HG03097 (cell line): Measurements from ENCODE around the gene STEAP4.
A peak's percentile ranks its signal among the peaks of the same experiment; 100 is the strongest.
"Not testable (repeated sequence)": the region's sequence is repeated elsewhere in the genome, so short reads cannot be mapped to it uniquely, and the experiment has no call there.

Source experiments
- ATAC-seq: cut with Tn5 transposase; IDR thresholded peaks from one replicate; pipeline ENCODE4 v1.9.1; 2021; ENCODE audit not compliant: unreplicated experiment, low FRiP score

STEAP4 gene

GRCh38 chr7:88274856-88275255, 31.8 kb downstream of the STEAP4 start:
- not testable (repeated sequence) for ATAC-seq

- no peak for ATAC-seq
Measured at GRCh38 chr7:88269586-88269985, 37.1 kb downstream of the STEAP4 start.

- no peak for ATAC-seq
Measured at GRCh38 chr7:88268858-88269257, 37.8 kb downstream of the STEAP4 start.

GRCh38 chr7:88268051-88268450, 38.6 kb downstream of the STEAP4 start:
- ATAC-seq: no peak

- no peak for ATAC-seq
Measured at GRCh38 chr7:88267421-88267820, 39.3 kb downstream of the STEAP4 start.

- ATAC-seq: not testable (repeated sequence)
Measured at GRCh38 chr7:88264987-88265386, 41.7 kb downstream of the STEAP4 start.

GRCh38 chr7:88262562-88262961, 44.1 kb downstream of the STEAP4 start:
- ATAC-seq: no peak

- ATAC-seq: no peak
Measured at GRCh38 chr7:88260719-88261118, 46.0 kb downstream of the STEAP4 start.

- ATAC-seq: no peak
Measured at GRCh38 chr7:88259656-88260380, 46.9 kb downstream of the STEAP4 start.

GRCh38 chr7:88258296-88258695, 48.4 kb downstream of the STEAP4 start:
- not testable (repeated sequence) for ATAC-seq

GRCh38 chr7:88256906-88257305, 49.8 kb downstream of the STEAP4 start:
- ATAC-seq: no peak

GRCh38 chr7:88254721-88255424, 51.8 kb downstream of the STEAP4 start:
- ATAC-seq: no peak

- ATAC-seq: no peak
Measured at GRCh38 chr7:88253640-88254039, 53.1 kb downstream of the STEAP4 start.

GRCh38 chr7:88244258-88244657, 62.4 kb downstream of the STEAP4 start:
- no peak for ATAC-seq

- peak; percentile 78 for ATAC-seq
Measured at GRCh38 chr7:88243345-88243909, 63.3 kb downstream of the STEAP4 start.

- no peak for ATAC-seq
Measured at GRCh38 chr7:88239852-88240251, 66.8 kb downstream of the STEAP4 start.

GRCh38 chr7:88233828-88234227, 72.9 kb downstream of the STEAP4 start:
- ATAC-seq: no peak

GRCh38 chr7:88230646-88231045, 76.0 kb downstream of the STEAP4 start:
- ATAC-seq: no peak

GRCh38 chr7:88229302-88229995, 77.2 kb downstream of the STEAP4 start:
- no peak for ATAC-seq

GRCh38 chr7:88226886-88227516, 79.7 kb downstream of the STEAP4 start:
- no peak for ATAC-seq

- no peak for ATAC-seq
Measured at GRCh38 chr7:88226201-88226600, 80.5 kb downstream of the STEAP4 start.
